HG02623 (cell line): ENCODE measurements around the gene CHCHD3.

Source experiments
- ATAC-seq: cut with Tn5 transposase; IDR thresholded peaks from one replicate; pipeline ENCODE4 v1.9.1; 2021; ENCODE audit warnings: moderate library complexity; ENCODE audit not compliant: unreplicated experiment

The CHCHD3 gene

GRCh38 chr7:132755538-132756483 lies 326.1 kb downstream of the CHCHD3 start:
- ATAC-seq = no peak

GRCh38 chr7:132752431-132752830 lies 329.5 kb downstream of the CHCHD3 start:
- ATAC-seq = no peak

GRCh38 chr7:132751244-132751647 lies 330.6 kb downstream of the CHCHD3 start:
- no peak for ATAC-seq

- ATAC-seq = no peak
Measured at GRCh38 chr7:132750530-132751217, 331.2 kb downstream of the CHCHD3 start.

- no peak for ATAC-seq
Measured at GRCh38 chr7:132750096-132750495, 331.8 kb downstream of the CHCHD3 start.

- ATAC-seq = no peak
Measured at GRCh38 chr7:132745510-132745909, 336.4 kb downstream of the CHCHD3 start.

GRCh38 chr7:132743974-132744373 lies 337.9 kb downstream of the CHCHD3 start:
- no peak for ATAC-seq

- no peak for ATAC-seq
Measured at GRCh38 chr7:132742189-132742612, 339.7 kb downstream of the CHCHD3 start.

GRCh38 chr7:132740176-132740575 lies 341.7 kb downstream of the CHCHD3 start:
- ATAC-seq = no peak

GRCh38 chr7:132739271-132739955 lies 342.5 kb downstream of the CHCHD3 start:
- ATAC-seq = no peak

GRCh38 chr7:132738254-132738653 lies 343.6 kb downstream of the CHCHD3 start:
- no peak for ATAC-seq

- no peak for ATAC-seq
Measured at GRCh38 chr7:132735476-132735875, 346.4 kb downstream of the CHCHD3 start.
